PC-3 (cell line): ENCODE results near the gene SUMO3.

Experiments used
- CTCF ChIP-seq: fragments of 300-600 bp; sonication (generic); conservative IDR thresholded peaks from 2 replicates; pipeline ENCODE4 v1.5.1; 2017; ENCODE audit warnings: antibody characterized with exemption, low read depth, mild to moderate bottlenecking, low read length
- EZH2 ChIP-seq: fragments of 300-600 bp; sonication (generic); IDR thresholded peaks from one replicate; pipeline ENCODE4 v1.6.1; 2017; ENCODE audit warnings: antibody characterized with exemption, mild to moderate bottlenecking, low read length; ENCODE audit not compliant: unreplicated experiment
- EZH2phosphoT487 ChIP-seq: fragments of 300-600 bp; sonication (generic); IDR thresholded peaks from 2 replicates; pipeline ENCODE4 v1.6.1; 2018; ENCODE audit warnings: mild to moderate bottlenecking, antibody characterized with exemption, low read length, borderline replicate concordance

- TF ChIP-seq EZH2 = no peak
- TF ChIP-seq EZH2phosphoT487 = no peak
- no peak for TF ChIP-seq CTCF
Measured at GRCh38 chr21:44763451-44764318, 54.2 kb downstream of the SUMO3 start.
